Measurements from ENCODE around the gene IMPG2. TPM values are rescaled to one million over a fixed set of nuclear protein-coding genes. Genes with fewer than 3 reads are reported as not detected.

IMPG2 gene
- total RNA-seq, 1 experiment from 2014 or later, result 0.04 TPM

DNA sequence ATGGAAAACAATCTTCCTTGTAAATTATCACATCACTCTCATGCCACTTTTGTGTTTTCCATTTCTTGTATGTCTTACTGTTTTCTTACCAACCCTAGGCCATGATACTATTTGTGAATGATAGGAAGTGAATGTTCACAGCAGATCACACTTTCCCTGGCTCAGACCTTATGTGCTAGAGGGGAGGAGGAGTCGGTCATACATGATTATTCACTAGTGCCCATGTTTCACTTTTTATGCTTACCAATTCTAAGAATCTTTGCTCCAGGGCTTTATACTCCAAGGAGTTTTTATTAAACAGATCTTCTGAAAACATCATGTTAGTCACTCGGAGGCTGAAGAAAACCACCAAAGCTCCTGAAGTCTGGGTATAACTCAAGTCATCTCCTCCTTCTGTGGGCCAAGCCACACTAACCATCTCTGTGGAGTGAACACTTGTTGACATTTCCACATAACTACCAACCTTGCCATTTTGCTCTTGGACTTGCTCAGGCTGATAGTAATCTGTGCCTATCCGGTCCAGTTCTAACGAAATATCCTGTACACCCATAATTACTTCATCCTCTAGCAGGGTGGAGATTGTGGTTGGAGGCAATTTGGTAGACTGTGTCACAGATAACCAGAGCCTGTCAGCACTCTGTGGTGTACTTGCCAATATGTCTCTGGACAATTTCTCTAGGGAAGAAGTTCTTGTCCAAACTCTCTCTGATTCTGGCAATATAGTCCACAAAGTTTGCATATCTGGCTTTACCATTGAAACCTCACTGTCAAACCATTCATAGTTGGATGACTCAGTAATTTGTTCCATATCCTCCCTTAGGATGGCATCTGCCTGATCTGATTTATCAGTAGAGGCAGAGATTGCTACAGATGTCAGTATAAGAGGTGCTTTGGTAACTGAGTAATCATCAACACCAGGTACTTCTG is 76.8 kb downstream of the IMPG2 start:
- H3K4me2 ChIP-seq (ENCODE audit: insufficient read depth, insufficient read length, low read length), result no peak overlapping the region
- no peaks in the 10 kb centered on the region for H3K9me3 ChIP-seq (ENCODE audit: control insufficient read depth, low read depth, low read length)
- no peak overlapping the region for H3K4ac ChIP-seq (ENCODE audit: low read depth, low read length)
- H3K9ac ChIP-seq (ENCODE audit: extremely low read depth, insufficient read length, low read length), result no peak overlapping the region
- no peak overlapping the region for H4K8ac ChIP-seq (replicated peaks; ENCODE audit: insufficient read length, low read depth, low read length)
- WGBS (ENCODE audit: extremely low coverage, insufficient read length, low lambda C conversion rate), result no CpG with 5 or more reads among the region's 4 CpGs
- H3K79me2 ChIP-seq (ENCODE audit: insufficient read depth, low read length), result no peaks in the 10 kb centered on the region
- Mint-ChIP-seq H3K9me3 (peaks cover 0 to 3% of the 10 kb centered on the region in 2 experiments; a peak in 1 of 5 replicates), H3K27ac (no peak overlapping the region), H3K4me3 (no peak overlapping the region), H3K4me1 (peaks cover 12 to 17% of the 10 kb centered on the region in 2 experiments), H3K36me3 (ENCODE audit: insufficient read depth in 1 of 3, low read depth in 3 of 3) (no peaks in the 10 kb centered on the region; a peak in 1 of 7 replicates), H3K27me3 (ENCODE audit: low read depth) (no peaks in the 10 kb centered on the region)
- no peaks in the 10 kb centered on the region for H3K23me2 ChIP-seq (ENCODE audit: insufficient read length, low read depth, low read length, poor library complexity, severe bottlenecking)
- no peak overlapping the region for H3K56ac ChIP-seq (ENCODE audit: insufficient read length, low read depth, low read length)
- no peaks in the 10 kb centered on the region for H3K79me1 ChIP-seq (ENCODE audit: insufficient read depth, low read depth, low read length, poor library complexity, severe bottlenecking)
- H3K27me3 ChIP-seq (ENCODE audit: insufficient read depth, low read length), result no peaks in the 10 kb centered on the region
- no peak overlapping the region for H2BK5ac ChIP-seq (ENCODE audit: insufficient read length, low read length)
- H2AFZ ChIP-seq (ENCODE audit: low read length), result no peak overlapping the region
- H4K5ac ChIP-seq (ENCODE audit: insufficient read length, low read depth, low read length), result no peak overlapping the region
- H3K4me1 ChIP-seq (ENCODE audit: insufficient read depth, low read length), result peaks cover 4% of the 10 kb centered on the region; the same call in 1 of the 2 replicates
- TF ChIP-seq CTCF (conservative IDR thresholded peaks at IDR 0.05), result no peak
- no peak overlapping the region for H2BK12ac ChIP-seq (ENCODE audit: insufficient read length, low read depth, low read length)
- H2BK120ac ChIP-seq (ENCODE audit: low read depth, low read length, poor library complexity, severe bottlenecking), result no peak overlapping the region
- no peak for DNase-seq
- H3K23ac ChIP-seq (ENCODE audit: insufficient read length, low read depth, low read length), result no peak overlapping the region
- no peak overlapping the region for H2BK20ac ChIP-seq (ENCODE audit: low read depth, low read length, poor library complexity, severe bottlenecking)
- no peak overlapping the region for H2AK5ac ChIP-seq (ENCODE audit: insufficient read length, low read length)
- H2BK15ac ChIP-seq (ENCODE audit: low read depth, low read length), result no peak overlapping the region
- H4K91ac ChIP-seq (ENCODE audit: insufficient read length, low read depth, low read length), result no peak overlapping the region
- H3T11ph ChIP-seq (ENCODE audit: low read length), result no peak overlapping the region
- H3K27ac ChIP-seq (ENCODE audit: insufficient read length, low read depth, low read length), result no peak overlapping the region
- H3K14ac ChIP-seq (ENCODE audit: insufficient read depth, low read length), result no peak overlapping the region
- no peaks in the 10 kb centered on the region for H4K20me1 ChIP-seq (ENCODE audit: control insufficient read depth, insufficient read depth, insufficient read length)
- H3K18ac ChIP-seq (ENCODE audit: insufficient read length, low read depth, low read length), result no peak overlapping the region

Data from H9 (cell line).